ENCODE results near the gene TAL1. TPM values are rescaled to one million over a fixed set of nuclear protein-coding genes. Genes with fewer than 3 reads are reported as not detected.

The TAL1 gene
- total RNA-seq, 1 experiment from 2014 or later: not detected

DNA sequence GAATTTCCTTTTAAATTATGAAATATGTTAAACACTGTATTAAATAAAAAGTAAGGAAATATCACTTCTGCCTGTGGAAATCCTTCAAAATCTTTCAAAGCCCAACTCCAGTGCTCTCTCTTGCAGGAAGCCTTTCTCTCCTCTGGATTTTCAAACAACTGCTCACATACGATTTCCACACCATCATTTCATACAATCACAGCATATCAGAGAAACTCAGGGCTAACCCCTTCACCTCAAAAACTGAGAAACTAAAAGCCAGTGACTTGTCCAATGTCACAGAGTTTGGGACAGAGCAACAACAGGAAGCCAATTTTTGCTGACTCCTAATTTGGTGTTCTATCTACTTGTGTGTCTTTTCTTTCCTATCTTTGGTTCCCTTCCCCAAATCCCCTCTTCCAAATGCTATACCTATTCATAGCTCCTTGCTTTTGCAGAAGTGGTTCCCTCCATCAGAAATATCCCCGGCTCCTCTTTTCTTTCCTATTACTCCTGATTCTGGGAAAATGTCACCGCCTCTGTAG lies 12.4 kb upstream of the TAL1 start:
- no peak overlapping the region for H2BK15ac ChIP-seq (ENCODE audit: low read depth, low read length)
- no peak overlapping the region for H3K27ac ChIP-seq (ENCODE audit: insufficient read length, low read depth, low read length)
- DNase-seq: no peak
- H3K4me1 ChIP-seq (ENCODE audit: insufficient read depth, low read length): no peaks in the 10 kb centered on the region
- H3K4me3 Mint-ChIP-seq: no peak overlapping the region
- no peak for TF ChIP-seq CTCF (conservative IDR thresholded peaks at IDR 0.05)
- no peak overlapping the region for H2BK5ac ChIP-seq (ENCODE audit: insufficient read length, low read length)
- no peak overlapping the region for H3K9ac ChIP-seq (ENCODE audit: extremely low read depth, insufficient read length, low read length)
- no peaks in the 10 kb centered on the region for H3K9me3 Mint-ChIP-seq
- whole genome bisulfite sequencing (ENCODE audit: extremely low coverage, insufficient read length, low lambda C conversion rate): no CpG with 5 or more reads among the region's 3 CpGs
- H4K8ac ChIP-seq (replicated peaks; ENCODE audit: insufficient read length, low read depth, low read length): no peak overlapping the region
- H2AK5ac ChIP-seq (ENCODE audit: insufficient read length, low read length): no peak overlapping the region
- no peaks in the 10 kb centered on the region for H3K79me1 ChIP-seq (ENCODE audit: insufficient read depth, low read depth, low read length, poor library complexity, severe bottlenecking)
- peaks cover 0 to 5% (median 0%) of the 10 kb centered on the region in 3 experiments; a peak in 3 of 7 replicates for H3K36me3 Mint-ChIP-seq (ENCODE audit: insufficient read depth in 1 of 3, low read depth in 3 of 3)
- H2BK20ac ChIP-seq (ENCODE audit: low read depth, low read length, poor library complexity, severe bottlenecking): no peak overlapping the region
- no peaks in the 10 kb centered on the region for H3K9me3 ChIP-seq (ENCODE audit: control insufficient read depth, low read depth, low read length)
- no peak overlapping the region for H3K4ac ChIP-seq (ENCODE audit: low read depth, low read length)
- no peaks in the 10 kb centered on the region for H3K23me2 ChIP-seq (ENCODE audit: insufficient read length, low read depth, low read length, poor library complexity, severe bottlenecking)
- H3K79me2 ChIP-seq (ENCODE audit: insufficient read depth, low read length): no peaks in the 10 kb centered on the region
- H4K91ac ChIP-seq (ENCODE audit: insufficient read length, low read depth, low read length): no peak overlapping the region
- H3K56ac ChIP-seq (ENCODE audit: insufficient read length, low read depth, low read length): no peak overlapping the region
- no peak overlapping the region for H3K18ac ChIP-seq (ENCODE audit: insufficient read length, low read depth, low read length)
- H2BK120ac ChIP-seq (ENCODE audit: low read depth, low read length, poor library complexity, severe bottlenecking): no peak overlapping the region
- H4K5ac ChIP-seq (ENCODE audit: insufficient read length, low read depth, low read length): no peak overlapping the region
- 0 out of 2 replicates have a peak, but pooled peaks cover 2% of the 10 kb centered on the region for H3K27me3 ChIP-seq (ENCODE audit: insufficient read depth, low read length)
- H3K27ac Mint-ChIP-seq: no peak overlapping the region
- no peak overlapping the region for H3K14ac ChIP-seq (ENCODE audit: insufficient read depth, low read length)
- no peak overlapping the region for H3K23ac ChIP-seq (ENCODE audit: insufficient read length, low read depth, low read length)
- H4K20me1 ChIP-seq (ENCODE audit: control insufficient read depth, insufficient read depth, insufficient read length): no peaks in the 10 kb centered on the region
- H3K4me2 ChIP-seq (ENCODE audit: insufficient read depth, insufficient read length, low read length): no peak overlapping the region
- no peak overlapping the region for H3T11ph ChIP-seq (ENCODE audit: low read length)
- H3K4me1 Mint-ChIP-seq: peaks cover 5 to 8% of the 10 kb centered on the region in 2 experiments
- peaks cover 68% of the 10 kb centered on the region for H3K27me3 Mint-ChIP-seq (ENCODE audit: low read depth)
- no peak overlapping the region for H2AFZ ChIP-seq (ENCODE audit: low read length)
- no peak overlapping the region for H2BK12ac ChIP-seq (ENCODE audit: insufficient read length, low read depth, low read length)
